GM19023 (cell line): ENCODE measurements around the gene CFAP161.
"Not testable (repeated sequence)": the region's sequence is repeated elsewhere in the genome, so short reads cannot be mapped to it uniquely, and the experiment has no call there.

Experiments
- ATAC-seq: cut with Tn5 transposase; IDR thresholded peaks from one replicate; pipeline ENCODE4 v1.9.1; 2021; ENCODE audit warnings: mild to moderate bottlenecking, moderate library complexity; ENCODE audit not compliant: unreplicated experiment

CFAP161 gene

DNA sequence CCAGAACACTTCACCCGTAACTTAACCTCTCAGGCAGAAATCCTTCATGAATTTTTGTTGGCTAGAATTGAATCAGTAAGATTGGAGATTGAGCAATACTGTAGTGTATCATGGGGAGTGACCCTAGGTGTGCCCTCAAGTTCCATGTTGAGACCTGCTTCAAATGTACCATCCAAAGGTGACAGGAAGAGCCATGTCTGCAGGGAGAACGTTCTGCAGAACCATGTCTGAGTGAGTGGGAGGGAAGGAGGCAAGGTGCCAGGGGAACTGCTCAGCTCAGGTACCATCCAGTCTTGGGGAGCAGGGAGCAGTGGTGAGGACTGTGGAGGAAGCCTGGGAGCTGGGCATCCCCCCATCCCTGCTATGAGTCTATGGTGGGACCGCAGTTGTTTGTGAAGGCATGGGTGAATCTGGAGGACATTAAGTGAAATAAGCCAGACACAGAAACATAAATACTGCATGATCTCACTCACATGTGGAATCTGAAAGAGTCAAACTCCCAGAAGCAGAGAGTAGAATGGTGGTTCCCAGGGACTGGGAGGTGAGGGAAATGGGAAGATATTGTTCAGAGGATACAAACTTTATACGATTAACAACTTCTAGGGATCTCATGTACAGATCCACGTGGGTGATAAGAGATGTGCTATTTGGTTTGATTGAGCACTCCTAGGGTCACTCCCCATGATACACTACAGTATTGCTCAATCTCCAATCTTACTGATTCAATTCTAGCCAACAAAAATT, 23.3 kb downstream of the CFAP161 start:
- no peak for ATAC-seq

DNA sequence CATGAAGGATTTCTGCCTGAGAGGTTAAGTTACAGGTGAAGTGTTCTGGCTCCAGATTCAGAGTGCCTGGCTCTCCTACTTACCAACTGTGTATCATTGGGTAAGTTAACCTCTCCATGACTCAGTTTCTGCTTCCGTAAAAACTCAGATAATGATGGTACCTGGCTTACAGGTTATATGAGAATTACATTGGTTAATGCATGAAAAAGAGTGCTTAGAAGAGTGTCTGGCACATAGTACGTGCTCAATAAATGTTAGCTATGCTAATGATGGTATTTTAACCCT, 23.8 kb downstream of the CFAP161 start:
- ATAC-seq: no peak

DNA sequence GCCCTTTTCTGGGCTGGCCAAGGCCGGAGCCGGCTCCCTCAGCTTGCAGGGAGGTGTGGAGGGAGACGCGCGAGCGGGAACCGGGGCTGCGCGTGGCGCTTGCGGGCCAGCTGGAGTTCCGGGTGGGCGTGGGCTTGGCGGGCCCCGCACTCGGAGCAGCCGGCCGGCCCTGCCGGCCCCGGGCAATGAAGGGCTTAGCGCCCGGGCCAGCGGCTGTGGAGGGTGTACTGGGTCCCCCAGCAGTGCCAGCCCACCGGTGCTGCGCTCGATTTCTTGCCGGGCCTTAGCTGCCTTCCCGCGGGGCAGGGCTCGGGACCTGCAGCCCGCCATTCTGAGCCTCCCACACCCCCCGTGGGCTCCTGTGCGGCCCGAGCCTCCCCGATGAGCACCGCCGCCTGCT, 24.5 kb downstream of the CFAP161 start:
- ATAC-seq: not testable (repeated sequence)

DNA sequence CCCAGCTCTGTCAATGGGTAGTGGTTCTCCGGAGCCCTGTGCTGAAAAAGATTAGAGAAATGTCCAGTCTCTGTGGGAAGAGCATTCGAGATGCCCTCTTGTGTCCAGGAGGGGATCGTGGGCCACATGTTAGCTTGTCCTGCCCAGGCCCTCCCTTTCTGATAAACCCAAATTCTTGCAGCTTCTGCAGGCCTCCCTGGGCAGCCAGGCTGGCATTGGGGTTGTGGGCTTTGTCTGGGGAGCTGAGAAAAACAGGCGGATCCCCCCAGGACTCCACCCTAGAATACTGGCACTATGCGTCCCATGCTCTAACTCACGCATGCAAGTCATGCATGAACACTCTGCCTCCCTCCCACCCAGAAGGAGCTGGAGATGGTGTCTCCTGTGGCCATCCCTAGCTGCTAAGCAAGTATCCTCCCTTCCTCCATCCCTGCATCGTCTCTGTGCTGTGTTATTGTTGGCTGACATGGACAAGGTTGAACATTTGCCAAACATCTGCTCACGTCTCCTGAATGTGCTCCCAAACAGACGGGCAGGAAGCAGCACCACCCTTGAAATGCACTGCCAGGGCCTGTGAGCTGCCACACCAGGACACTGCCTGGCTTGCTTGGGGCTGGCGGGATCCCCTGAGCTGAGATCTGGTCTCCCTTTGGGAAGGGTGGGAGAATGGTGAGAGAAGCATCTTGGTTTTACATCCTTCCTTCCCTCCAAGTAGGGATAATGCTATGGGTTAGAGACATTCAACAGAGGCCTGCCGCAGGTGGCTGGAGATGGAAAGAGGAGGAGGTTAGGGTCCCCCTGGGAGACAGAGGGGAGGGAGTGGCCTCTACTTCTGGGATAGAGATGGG, 26.5 kb downstream of the CFAP161 start:
- no peak for ATAC-seq

DNA sequence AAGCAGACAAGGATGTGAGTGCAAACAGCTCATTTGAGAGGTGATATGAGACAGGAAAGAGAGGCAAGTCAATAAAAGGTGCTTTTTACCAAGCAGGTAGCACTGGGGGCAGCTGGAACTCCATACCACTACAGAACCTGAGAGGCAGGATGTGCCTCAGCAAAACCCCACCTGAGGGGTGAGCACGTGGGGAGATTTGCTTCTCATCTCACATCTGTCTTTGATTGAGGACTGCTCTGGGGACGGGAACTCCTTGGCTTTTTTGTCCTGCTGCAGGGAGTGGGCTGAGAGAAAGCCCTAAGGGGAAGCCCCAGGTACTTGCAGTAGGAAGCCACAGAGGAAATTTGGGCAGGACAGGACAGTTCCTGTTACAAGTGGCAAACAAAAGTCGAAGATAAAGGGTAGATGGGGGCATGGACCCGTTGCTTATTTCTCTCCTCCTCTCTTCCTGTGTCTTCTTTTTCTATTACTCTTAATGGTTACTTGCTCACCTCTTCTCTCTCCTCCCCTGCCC, 27.1 kb downstream of the CFAP161 start:
- no peak for ATAC-seq

DNA sequence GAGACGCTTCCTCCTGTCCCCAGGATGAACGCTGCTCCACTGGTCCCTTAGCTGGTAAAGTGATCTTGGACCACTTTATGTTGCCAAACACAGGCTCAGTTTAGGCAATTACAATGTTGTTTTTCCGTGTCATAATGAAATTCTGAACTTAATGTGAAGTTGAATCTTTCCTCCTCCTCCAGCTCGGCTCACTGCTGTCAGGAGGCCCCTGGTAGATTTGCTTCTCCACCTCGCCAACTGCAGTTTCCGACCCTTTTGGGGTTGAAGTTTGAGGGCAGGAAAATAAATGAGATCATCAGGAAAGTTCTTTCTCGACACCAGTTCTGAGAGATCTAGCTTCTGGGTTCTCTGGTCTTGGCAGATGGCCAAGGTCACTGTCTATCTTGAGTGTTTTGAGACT, 27.8 kb downstream of the CFAP161 start:
- no peak for ATAC-seq

DNA sequence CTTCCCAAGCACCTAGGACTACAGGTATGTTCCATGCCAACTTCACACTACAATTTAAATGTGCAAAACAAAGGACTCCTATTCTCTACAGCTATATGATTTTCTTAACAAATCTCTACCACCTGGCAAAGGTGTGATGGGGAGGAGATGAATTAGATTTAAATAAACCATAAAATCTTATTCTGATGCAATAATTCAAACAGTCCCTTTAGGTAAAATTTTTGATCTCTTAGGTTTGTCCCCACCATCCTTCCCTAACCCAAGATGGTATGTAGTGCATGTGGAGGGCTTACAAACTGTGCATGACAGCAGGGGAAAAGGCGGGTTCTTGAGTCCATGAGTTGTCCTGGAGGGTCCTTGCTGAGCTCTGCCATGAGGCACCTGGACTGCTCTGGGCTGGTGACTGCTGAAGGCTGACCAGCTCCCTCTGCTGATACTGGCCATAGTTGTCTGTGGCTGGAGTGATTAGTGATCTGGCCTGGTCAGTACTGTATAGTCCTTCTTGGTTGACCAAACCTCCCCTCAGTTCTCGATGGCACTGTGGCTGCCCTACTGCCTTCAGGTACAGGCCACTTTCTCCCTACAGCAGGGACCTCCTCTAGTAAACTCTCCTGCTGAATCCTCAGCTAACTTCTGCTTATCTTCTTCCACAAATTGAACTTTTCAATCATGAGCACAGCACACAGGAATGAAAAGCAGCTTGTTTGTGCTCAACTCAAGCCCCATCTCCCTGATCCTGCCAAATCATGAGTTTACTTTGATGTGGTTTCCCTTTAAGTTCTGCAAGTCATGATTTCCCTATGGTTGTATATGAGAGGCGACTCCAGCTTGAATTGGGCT, 30.1 kb downstream of the CFAP161 start:
- no peak for ATAC-seq

DNA sequence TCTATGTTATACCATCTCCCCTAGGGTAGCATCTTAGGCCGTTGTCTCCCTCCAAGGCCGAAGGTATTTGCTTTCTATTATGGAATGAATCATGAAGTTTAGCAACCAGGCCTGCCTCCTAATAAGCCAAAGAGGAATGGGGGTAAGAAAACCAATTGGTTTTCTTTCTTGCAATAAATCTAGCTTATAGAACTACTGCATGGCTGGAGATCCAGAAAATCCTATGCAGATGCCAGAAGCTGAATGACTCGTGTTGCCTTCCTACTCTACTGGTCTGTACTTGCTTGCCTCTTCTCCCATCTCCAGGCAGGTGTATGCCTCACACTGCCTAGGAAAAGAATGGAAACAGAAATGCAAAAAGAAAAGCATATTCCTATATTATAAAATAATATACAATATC, 31.5 kb downstream of the CFAP161 start:
- ATAC-seq: no peak

DNA sequence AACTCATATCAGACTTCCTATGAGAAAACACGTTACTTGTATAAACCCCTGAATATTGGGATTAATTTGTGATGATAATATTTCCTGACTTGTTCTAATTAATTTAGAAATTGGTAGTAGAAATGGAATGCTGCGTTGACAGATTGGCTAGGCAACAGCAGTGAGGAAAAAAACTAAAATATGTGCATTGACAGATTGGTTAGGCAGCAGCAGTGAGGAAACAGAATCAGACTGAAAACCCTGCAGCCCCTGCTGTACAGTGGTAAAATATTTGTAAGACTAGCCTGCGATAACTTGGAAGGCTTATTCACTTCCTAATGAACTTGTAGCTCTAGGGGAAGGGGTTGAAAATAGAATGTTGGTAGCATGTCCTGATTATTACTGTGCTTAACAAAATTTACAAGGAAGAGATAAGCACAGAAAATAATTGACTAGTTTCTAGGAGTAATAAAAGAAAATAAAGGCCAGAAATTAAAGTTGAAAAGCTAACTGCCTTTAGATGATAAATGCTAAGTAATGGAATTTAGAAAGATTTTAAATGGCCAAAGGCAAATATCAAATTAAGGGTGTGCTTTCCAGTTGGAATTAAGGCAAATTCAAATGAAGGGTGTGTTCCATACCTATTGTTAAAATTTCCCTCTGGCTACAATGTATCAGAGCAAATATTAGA, 32.7 kb downstream of the CFAP161 start:
- no peak for ATAC-seq

DNA sequence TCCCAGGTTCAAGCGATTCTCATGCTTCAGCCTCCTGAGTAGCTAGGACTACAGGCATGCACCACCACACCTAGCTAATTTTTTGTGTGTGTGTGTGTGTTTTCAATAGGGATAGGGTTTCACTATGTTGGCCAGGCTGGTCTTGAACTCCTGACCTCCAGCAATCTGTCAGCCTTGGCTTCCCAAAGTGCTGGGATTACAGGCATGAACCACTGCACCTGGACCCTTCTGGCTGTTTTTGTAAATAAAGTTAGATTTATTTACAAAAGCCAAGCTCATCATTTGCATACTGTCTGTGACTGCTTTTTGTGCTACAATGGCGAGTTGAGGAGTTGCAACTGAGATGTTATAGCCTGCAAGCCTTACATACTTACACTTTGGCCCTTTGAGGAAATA, 34.1 kb downstream of the CFAP161 start:
- no peak for ATAC-seq

DNA sequence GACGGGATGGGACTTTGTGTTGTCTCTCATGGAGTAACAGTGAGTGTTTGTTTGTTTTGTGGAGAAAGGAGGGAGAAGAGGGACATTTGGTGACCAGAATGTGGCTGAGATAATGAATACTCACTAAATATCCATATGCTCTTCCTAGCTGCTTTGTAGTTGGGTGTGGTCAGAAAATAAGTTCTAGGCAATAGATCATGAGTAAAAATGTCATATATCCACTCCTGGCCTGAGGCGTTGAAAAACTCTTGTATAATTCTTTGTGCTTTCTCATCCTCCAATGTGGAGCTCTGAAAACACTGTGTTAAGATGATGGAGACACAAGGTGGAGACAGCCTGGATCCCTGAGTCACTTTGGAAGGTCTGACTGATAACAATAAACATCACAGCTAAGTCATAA, 34.6 kb downstream of the CFAP161 start:
- ATAC-seq: no peak

DNA sequence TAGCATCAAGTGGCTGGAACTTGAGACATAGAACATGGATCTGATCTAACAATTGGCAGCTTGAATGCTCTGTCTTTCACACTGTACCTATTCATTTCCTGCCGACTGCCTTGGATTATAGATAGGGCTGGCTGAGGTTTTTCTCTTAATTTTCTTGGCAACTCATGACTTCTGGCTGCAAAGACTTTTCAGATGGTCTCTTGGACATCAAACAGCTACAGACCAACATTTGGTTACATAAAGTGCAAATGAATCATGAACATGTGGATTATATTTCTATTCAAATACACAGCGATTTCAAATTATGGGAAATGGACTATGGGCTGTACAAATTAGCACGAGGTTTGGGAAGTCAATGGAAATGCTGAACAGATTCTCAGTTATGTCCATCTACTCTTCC, 36.4 kb downstream of the CFAP161 start:
- ATAC-seq: no peak

DNA sequence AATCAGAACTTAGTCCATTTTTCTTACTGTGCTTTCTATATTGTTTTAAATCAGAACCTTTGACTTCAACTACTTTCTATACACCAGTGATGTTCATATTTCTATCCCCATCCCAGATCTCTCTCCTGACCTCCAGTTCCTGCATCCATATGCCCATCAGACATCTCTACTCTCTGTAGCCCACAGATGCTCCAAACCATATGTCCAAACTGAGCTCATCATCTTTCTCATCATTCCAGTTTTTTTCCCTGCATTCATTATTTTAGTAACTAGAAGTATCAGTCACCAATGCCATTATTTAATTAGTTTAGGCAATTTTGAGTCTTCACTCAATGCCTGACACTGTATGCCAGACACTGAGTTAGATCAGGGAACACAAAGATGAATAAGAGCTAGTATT, 37.2 kb downstream of the CFAP161 start:
- ATAC-seq: no peak

DNA sequence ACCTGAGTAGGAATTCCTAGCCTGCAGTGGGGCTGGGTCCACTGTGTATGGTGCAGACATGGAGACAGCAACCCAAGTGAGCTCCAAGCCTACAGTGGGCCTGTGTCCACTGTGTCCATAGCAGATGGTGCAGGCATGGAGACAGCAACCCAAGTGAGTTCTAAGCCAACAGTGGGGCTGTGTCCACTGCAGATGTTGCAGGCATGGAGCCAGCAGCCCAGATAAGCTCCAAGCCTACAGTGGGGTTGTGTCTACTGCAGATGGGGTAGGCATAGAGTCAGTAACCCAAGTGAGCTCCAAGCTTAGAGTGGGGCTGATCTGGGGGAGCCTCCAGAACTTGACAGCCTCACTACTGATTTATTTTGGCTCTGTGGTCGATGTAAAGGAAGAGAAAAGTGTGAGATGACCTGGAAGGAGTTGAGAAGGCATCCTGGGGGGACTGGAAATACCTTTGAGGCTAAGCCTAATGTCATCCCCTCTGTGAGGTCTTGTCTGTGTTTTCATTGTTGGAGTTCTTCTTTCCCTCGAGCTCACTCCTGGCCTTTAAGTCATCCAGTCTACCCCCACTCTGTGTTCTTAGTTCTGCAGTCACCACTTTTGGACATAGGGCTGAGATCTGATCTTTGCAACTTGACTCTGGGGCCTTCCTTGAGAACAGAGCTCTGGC, 40.2 kb downstream of the CFAP161 start:
- ATAC-seq: no peak

DNA sequence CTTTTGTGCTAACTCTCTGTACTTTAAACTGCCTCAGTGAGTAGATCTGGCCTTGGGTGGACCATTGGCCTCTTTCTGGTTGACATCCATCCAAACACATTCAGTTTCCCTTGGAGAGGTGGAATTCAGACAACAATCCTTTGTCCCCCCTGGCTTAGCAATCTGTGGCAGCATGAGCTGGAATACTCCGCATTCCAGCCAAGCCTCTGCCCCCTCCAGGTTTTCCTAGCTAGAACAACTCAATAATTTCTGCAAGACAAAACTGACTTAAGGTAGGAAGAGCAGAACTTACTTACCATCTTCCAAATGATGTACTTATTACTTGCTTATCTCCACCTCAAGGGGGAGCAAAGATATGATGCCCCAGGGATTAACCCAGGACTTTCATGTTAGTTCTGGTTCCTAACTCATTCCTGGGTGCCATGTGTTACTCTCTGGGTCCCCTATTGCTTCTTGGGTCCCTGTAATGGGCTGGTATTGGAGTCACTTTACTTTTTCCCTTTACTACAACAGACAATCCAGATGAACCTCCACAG, 40.8 kb downstream of the CFAP161 start:
- no peak for ATAC-seq

DNA sequence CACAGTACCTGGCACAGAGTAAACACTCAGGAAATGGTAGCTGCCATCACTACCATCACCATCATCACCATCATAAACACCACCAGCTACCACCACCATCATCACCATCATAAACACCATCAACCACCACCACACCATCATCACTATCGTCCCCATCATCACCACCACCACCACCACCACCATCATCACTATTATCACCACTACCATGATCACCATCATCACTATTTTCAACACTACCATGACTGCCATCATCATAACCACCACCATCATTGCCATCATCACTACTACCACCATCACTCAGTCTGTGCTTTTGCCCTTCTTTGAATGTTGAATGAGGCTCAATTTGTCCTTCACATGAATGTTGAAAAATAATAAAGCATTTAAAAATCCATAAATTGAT, 41.4 kb downstream of the CFAP161 start:
- ATAC-seq: no peak

DNA sequence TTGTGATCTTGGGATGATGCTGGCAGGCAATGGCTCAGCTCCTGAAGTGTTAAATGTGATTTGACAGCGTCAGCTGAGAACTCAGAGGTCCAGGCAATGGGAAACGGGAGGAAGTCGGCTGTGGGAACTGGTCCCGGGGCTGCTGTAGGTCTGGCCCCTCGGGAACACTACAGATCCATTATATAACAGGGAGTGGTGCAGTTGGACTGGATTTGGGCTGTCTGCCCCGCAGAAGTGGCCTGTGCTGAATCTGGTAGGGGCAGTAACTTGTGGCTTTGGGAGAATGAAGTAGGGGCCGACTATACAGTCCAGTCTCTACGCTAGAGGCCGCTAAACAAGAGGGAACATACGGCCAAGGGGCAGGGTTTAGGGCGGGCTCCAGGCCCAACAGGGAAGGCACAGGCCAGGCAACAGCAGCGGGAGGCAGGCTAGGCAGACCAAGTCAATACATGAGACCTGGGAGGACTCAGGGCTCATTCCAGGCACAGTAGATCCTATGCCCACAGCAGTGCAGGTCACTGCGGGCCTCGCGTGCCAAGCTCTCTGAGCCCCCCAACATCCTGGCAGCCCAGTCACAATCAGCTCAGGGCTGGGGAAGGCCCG, 42.3 kb downstream of the CFAP161 start:
- no peak for ATAC-seq

DNA sequence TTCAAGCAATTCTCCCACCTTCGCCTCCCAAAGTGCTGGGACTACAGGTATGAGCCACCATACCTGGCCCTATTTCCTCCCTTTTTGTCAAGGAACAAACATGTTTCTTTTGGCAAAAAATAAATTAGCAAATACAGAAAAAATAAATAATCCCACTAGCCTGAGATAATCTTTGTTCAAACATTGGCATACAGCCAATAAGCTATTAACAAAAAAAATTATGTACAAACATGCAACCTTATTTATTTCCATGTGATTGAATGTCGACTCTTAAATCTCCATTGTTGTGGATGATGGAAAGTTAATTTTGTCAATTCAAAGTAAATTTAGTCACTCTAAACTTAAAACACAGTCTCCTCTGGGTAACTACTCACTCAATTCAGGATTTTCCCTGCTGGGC, 44.3 kb downstream of the CFAP161 start:
- no peak for ATAC-seq

DNA sequence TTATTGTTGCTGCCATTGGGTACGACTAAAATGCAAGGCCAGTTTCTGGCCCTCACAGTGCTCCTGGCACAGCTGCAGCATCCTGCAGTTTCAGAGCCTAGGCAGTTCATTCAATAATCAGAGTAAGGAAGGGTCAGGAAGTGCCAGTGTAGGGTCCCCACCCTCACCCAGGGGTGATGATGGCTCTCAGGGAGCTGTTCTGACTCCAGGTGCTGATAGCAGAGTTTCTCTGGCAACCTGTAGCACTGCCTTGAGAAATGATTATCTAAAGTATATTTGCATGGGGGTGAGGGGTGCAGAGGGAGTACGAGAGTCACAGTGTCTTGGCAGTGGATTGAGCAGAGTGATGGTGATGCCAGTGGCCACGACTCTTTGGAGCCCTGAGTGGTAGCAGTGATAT, 47.1 kb downstream of the CFAP161 start:
- ATAC-seq: no peak
